Right lung (tissue), 5 donors: Measurements from ENCODE around the gene LCOR. TPM values are rescaled to one million over a fixed set of nuclear protein-coding genes. Genes with fewer than 3 reads are reported as not detected.

ENCODE experiments used
- DNase-seq, 2 donors: peaks; one replicate each; pipeline ENCODE4 v3.0.0-alpha.2; 2013
- polyA plus RNA-seq, 5 donors: library from polyadenylated mRNA; unstranded; fragments of 120-200 nt; gene quantifications; one replicate each; pipeline versions ENCODE4 v1.2.1 to v1.2.3, GENCODE V29; 2013; ENCODE audit warnings: inconsistent platforms in 1 of 5, low replicate concordance in 1 of 5; ENCODE audit not compliant: insufficient read length in 5 of 5, insufficient read depth in 1 of 5

Gene LCOR
- polyA plus RNA-seq, 5 donors: 13.6 to 23.0 (median 22.6) TPM

DNA sequence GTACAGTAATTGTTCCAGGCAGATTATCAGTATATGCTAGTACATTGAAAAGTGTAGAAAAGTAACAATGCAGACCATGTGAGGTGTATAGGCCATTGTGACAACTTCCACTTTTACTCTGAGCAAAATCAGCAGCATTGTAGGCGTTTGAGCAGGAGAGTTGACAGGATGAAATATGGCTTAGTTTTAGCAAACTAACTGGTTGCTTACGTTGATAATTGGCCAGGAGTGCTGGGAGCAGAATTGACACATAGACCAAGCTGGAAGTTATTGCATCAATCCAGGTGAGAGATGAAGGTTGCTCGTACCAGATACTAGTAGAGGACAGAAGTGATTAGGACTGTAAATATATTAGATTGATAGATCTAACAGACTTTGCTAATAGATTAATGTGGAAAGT is 46.0 kb downstream of the LCOR start:
- no peak for DNase-seq

DNA sequence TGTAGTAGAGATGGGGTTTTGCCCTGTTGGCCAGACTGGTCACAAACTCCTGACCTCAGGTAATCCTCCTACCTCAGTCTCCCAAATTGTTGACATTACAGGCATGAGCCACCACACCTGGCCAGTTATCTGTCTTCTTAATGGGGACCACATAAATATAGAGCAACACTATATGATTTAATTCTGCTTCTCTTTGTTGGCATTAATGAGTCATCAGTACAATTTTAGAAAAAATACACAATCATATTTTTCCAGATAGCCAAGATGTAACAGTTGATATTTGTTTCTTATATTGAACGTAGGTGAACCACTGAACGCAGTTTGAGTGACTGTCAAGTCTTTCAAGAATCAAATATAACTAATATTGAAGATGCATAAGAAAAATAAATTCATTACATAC is 48.5 kb downstream of the LCOR start:
- DNase-seq: no peak

DNA sequence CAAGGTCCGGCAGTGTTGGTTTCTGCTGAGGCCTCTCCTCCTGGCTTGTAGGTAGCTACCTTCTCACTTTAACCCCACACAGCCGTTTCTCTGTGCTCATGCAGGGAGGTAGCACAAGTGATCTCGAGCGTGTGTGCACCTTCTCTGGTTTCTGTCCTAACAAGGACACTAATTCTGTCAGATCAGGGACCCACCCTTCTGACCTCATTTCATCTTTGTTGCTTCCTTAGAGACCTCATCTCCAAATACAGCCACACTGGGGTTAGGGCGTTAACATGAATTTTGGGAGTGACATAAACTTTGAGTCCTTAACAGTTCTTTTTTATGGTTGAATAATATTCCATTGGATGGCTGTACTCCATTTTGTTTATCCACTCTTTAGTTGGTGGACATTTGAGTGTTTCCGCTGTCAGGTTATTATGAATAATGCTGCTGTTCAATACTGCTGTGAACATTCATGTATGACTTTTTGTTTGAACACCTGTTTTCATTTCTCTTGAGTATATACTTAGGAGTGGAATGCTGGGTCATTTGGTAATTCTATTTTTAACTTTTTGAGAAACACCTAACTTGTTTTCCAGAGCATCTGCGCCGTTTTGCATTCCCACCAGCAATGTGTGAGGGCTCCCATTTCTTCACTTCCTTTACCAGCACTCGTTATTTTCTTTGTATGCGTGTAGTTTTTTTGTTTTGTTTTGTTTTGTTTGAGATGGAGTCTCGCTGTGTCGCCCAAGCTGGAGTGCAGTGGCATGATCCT is 57.5 kb downstream of the LCOR start:
- DNase-seq: no peak

DNA sequence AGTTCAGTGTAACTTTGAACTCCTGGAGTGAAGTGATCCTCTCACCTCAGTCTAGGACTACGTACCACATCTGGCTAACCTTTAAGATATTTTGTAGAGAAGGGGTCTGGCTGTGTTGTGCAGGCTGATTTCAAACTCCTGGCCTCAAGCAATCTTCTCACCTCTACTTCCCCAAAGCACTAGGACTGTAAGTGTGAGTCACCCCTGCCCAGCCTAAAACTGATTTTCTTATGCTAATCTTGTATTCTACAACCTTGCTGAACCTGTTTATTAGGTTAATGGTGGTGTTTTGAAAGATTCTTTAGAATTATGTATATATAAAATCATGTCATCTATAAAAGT is 58.0 kb downstream of the LCOR start:
- no peak for DNase-seq

DNA sequence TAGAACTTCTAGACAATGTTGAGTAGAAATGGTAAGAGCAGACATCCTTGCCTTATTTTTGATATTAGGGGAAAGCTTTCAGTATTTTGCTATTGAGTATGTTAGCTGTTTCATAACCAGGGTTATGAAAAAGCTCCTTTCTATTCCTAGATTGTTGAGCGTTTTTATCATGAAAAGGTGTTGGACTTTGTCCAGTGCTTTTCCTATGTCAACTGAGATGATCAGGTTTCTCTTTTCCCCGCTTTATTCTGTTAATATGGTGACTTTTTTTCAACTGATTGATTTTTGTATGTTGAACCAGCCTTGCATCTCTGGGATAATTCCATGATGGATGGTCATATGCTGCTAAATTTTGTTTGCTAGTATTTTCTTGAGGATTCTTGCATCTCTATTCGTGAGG is 58.5 kb downstream of the LCOR start:
- DNase-seq: no peak

DNA sequence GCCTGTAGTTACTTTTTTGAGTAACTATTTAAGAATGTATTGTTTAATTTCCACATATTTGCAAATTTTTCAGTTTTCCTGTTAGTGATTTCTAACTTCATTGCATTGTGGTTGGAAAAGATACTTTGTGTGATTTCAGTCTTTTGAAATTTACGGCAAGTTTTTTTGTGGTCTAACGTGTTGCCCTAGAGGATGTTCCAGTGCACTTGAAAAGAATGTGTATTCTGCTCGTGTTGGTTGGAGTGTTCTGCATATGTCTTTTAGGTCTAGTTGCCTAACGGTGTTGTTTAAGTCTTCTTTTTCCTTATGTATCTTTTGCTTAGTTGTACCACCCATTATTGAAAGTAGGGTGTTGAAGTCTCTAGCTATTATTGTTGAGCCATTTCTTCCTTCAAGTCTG is 59.7 kb downstream of the LCOR start:
- no peak for DNase-seq

DNA sequence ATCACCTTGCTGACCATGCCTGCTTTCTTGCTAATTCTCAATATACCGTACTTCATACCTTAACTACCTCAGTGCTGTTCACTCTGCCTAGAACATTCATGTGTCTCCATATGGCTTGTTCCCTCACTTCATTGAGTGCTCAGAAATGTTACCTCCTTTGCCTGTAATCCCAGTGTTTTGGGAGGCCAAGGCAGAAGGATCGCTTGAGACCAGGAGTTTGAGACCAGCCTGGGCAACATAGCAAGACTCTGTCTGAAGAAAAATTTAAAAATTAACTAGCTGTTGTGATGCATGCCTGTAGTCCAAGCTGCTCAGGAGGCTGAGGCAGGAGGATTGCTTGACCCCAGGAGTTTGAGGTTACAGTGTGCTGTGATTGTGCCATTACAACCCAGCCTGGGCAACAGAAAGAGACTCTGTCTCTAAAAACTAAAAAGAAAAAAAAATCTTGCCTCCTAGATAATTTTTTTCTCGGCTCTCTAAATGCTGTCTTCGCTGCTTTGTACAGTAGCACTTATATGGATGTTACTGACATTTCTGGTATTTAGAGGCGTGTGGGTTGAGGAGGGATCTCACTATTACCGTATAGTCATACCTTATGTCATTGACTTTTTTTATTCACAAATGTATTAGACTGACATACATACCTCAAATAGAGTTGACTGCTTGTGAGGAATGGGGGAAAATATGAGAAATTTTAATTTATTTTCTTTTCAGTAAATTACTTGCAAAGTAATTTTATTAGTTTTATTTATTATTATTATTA is 63.7 kb downstream of the LCOR start:
- no peak for DNase-seq

DNA sequence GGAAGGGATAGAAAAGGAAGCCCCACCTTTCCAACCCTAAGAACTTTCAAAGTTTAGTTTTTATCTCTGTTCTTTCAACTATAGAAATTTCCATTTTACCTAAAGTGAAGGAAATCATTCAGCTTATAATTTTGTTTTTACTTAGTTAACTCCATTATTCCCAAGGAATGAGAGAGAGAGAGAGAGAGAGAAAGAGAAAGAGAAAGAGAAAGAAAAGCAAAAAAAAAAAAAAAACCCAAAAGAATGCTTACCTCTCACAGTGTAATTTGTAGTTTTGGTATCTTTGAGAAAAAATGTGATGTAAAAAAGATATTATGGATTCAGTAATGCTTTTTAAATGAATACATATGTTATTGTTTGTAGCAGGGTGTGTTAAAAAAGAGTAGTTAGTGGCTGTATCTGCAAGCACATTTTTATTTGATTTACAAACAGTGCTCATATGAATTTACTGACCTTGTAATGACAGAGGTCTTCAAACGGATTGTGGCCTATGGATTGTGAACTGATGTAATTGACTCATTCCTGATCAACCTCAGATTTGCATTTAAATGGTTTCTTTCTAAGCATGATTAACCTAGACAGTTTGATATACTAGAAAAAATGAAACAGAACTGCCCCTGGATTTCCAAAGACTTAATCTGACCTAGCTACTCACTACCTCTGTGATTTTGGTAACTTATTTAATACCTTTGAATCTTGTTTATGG is 64.9 kb downstream of the LCOR start:
- DNase-seq: no peak

DNA sequence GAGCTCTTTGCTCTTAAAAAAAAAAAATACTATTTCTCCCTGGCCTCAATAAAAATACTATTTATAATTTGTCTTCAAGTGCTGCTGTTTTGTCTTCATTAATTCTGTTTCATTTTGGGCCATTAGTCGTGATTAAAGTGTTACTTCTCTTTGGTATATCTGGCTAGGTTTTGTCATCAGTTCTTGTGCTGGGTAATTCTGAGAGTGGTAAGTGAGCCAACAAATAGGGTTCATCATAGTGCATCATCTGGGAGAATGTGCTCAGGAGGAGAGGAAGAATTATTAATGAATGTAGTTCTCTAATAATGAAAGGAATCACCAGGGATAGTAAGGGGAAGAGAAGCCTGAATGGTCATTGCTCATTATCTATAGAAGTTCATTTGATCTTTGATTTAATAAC is 70.0 kb downstream of the LCOR start:
- DNase-seq: no peak

DNA sequence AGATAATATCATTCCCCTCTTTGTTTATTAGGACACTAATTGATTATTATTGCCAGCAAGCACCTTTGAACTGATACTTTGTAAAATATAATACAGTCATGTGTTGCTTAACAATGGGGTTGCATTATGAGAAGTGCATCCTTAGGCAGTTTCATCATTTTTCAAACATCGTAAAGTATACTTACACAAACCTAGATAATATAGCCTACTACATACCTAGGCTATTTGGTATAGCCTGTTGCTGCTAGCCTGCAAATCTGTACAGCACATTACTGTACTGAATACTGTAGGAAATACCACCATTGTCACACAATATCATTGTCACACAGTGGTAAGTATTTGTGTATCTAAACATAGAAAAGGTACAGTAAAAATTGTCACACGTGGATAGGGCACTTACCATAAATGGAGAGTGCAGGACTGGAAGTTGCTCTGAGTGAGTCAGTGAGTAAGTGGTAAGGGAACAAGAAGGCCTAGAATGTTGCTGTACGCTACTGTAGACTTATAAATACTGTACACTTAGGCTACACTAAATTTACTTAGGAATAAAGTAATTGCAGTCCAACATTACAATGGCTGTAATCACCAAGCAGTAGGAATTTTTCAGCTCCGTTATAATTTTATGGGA is 70.7 kb downstream of the LCOR start:
- no peak for DNase-seq

DNA sequence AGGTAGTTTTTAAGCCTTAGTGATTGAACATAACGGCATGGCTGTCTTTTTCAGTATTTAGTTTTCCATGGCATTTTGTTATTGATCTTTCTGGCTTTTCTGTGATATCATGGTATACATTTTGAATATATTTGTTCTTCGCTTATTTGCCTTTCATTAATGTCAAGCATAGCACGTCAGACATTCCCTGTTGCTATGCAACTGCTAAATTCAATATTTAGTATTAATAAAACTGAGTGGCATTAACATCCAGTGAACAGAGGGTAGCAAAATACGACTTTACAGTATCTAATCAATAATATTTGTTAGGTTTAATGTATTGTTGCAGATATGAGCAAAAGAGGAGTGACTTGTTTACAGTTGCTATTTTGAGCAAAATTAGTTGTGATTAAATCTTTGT is 72.5 kb downstream of the LCOR start:
- DNase-seq: no peak

DNA sequence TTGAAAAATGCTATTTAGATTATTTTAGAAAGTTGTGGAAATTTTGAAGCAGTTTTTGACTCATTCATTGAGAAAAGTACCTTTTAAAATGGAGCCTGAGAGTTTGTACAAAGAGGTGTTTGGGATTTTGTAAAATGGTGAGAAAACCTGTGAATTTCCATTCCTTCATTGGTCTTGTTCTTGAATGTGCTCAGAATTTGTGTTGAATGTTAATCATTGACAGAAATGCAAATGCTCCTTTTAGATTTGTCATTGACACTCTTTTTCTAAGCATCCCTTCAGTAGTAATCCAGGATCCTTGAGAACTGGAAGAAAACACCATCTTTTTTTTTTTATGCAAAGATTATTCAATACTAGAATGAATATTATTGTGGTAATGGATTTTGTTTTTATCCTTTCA is 74.8 kb downstream of the LCOR start:
- no peak for DNase-seq

DNA sequence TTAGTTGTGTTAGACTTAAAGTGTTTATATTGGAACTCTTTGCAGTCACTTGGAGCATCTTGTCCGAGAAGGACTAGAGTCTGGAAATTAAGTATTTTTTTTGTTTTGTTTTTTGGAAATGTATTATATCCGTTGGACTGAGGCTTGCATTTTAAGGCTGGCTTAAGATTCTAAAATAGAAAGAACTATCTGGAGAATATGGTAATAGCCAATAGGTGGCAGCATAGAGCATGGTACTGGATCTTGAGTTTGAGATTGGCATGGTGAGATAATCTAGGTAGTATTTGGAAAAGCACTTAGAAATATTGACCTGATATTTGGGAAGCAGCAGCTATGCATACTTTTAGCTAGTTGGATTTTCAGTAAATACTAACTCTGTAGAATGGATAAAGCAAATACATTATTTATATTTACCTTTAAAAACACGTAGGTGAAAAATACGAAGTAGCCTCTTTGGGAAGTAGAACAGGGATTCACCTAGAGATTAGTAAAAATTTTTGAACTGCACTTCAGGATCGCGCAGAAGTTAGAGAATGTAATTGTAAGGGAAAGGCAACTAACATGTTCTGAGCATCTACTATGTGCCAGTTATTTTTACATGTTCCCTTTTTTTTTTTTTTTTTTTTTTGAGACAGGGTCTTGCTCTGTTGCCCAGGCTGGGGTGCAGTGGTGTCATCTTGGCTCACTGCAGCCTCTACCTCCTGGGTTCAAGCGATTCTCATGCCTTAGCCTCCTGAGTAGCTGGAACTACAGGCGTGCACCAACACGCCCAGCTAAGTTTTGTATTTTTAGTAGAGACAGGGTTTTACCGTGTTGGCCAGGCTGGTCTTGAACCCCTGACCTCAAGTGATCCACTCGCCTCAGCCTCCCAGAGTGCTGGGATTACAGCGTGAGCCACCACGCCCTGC is 78.6 kb downstream of the LCOR start:
- no peak for DNase-seq

DNA sequence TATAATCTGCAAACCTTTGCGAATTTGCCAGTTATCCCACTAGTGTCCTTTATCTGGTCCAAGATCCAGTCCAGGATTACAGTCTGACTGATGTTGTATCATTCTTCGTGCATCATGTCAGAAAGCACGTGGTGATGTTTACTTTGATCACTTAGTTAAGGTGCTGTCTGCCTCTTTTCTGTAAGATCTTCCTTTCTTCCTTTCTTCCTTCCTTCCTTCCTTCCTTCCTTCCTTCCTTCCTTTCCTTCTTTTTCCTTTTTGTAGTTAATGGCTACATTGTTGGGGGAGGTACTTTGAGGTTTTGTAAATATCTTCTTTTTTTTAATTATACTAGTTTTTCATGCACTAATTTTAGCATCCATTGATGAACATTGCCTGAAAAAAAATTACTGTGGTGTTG is 80.3 kb downstream of the LCOR start:
- DNase-seq: no peak

DNA sequence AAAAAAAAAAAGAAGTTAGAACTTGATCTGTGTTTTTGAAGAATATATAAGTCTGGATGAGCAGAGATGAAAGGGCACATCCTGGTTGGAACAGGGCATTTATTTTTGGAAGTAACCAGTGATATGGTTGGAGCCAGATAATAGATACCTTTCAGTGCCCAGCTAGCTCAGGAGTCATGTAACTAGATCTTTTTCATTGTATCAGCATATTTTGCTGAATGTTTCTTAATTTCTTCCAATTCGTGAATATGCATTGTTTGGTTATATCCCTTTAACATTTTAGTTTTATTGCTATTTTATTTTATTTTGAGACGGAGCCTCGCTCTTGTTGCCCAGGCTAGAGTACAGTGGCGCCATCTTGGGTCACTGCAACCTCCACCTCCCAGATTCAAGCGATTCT is 81.8 kb downstream of the LCOR start:
- DNase-seq: no peak

DNA sequence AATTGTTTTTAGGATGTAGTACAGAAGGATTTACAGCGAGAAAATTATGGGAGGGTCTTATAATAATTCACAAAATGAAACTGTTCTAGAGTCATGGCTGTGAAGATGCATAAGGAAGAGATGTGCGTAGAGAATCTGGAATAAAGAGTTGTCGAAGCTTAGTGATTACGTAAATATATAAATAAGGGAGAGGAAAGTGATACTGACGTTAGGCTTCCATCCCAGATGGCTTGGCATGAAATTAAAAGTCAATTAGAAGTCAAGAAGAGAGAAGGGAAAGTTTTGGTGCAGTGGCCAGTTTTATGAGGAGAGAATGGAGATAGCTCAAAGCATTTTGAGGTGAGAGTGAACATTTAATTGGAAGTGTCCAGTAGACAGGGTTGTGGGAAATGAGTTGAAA is 85.5 kb downstream of the LCOR start:
- no peak for DNase-seq

DNA sequence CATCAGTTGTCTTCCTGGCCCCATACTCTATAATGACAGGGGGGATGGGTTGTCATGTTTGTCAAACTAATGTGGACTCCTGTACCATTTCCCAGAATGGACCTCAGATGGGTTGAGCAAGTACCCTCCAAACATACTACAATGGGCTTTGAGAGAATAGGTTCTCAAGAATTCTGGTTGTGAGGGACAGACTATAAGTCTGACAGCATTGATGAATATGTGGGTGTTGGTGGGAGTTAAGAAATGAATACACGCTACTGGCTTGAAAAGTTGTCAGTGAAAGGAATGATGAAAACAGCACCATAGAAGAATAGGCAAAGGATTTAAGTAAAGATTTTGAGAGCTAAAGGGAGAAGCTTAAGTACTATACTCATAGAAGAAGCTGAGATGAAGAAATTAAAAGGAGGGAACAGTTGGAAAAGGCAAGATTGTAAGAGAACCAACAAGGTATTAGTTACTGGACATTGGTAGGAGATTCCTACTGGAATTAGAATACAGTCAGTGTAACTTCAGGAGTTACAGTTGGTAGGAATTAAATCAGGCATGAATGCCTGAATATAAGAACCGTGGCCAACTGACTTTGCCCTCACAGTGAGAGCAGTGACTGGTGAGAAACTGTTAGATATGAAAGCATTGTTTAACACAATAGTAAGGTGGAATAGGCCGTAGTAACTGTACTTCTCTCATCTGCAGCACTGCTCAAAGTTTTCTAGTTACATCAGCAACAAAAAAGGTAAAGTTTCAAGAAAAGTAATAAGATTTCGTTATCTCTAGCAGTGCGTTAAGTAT is 86.3 kb downstream of the LCOR start:
- DNase-seq: no peak

DNA sequence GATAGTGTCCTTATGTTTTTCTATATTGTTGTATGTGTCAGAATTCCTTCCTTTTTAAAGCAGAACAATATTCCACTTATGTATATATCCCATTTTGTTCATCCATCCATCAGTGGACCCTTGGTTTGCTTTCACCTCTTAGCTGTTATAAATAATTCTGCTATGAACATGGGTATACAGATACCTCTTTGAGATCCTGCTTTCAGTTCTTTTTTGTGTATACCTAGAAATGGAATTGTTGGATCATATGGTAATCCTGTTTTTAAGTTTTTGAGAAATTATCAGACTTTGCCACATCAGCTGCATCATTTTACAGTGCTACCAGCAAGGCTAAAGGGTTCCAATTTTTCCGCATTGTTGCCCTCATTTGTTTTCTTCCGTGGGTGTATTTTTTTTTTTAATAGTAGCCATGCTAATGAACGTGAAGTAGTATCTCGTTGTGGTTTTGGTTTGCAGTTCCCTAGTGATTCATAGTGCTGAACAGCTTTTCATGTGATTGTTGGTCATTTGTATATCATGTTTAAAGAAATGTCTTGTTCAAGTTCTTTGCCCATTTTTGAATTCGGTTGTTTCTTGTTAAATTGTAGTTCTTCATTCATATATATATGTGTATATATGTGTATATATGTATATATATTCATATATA is 87.8 kb downstream of the LCOR start:
- no peak for DNase-seq

DNA sequence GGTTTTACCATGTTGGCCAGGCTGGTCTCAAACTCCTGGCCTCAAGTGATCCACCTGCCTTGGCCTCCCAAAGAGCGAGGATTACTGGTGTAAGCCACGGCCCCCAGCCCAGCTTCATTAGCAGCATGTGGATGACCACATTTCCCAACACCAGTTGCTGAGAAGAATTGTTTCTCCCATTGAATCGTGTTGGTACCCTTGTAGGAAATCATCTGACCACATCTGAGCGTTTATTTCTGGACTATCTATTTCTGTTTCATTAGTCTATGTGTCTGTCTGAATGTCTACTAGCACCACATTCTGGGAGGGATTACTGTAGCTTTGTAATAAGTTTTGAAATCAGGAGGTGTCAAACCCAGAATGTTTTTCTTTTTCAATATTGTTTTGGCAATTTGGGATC is 89.6 kb downstream of the LCOR start:
- no peak for DNase-seq
